22Rv1 (cell line): ENCODE data around the gene GHRHR.

ENCODE experiments used
- ZFX ChIP-seq: fragments of 450-650 bp; IDR thresholded peaks from 2 replicates; pipeline ENCODE4 v1.6.1; 2017; ENCODE audit warnings: antibody characterized with exemption, borderline replicate concordance
- TF ChIP-seq, protein P1 (sequence below): fragments of 450-650 bp; IDR thresholded peaks from 2 replicates; pipeline ENCODE4 v1.5.1; 2017; ENCODE audit warnings: mild to moderate bottlenecking

DNA sequence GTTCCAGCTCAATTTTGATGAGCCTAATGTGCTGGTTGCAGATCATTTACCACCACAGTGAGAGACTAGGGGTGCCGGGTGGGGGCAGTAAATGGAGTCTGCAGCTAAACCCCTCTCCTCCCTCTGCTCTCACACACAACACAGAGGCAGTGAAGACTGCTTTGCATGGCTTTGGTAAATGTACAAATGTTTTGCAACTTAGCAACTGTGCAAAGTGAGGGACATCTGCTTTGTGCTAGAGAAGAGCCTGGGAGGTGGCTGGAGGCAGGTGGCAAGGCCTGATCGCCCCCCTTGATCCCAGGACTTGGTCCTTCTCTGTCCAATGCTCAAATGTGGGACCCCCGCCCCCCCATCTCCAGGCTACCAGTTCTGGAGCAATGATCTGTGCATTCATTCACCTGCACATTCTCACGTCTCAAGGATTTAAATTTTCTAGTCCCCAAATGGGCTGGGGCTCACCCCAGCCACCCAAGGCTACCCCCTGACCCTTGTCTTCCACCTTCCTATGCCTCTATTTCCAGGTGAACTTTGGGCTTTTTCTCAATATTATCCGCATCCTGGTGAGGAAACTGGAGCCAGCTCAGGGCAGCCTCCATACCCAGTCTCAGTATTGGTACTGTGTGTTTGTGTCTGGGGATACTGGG is 11.6 kb downstream of the GHRHR start:
- TF ChIP-seq, protein P1, sequence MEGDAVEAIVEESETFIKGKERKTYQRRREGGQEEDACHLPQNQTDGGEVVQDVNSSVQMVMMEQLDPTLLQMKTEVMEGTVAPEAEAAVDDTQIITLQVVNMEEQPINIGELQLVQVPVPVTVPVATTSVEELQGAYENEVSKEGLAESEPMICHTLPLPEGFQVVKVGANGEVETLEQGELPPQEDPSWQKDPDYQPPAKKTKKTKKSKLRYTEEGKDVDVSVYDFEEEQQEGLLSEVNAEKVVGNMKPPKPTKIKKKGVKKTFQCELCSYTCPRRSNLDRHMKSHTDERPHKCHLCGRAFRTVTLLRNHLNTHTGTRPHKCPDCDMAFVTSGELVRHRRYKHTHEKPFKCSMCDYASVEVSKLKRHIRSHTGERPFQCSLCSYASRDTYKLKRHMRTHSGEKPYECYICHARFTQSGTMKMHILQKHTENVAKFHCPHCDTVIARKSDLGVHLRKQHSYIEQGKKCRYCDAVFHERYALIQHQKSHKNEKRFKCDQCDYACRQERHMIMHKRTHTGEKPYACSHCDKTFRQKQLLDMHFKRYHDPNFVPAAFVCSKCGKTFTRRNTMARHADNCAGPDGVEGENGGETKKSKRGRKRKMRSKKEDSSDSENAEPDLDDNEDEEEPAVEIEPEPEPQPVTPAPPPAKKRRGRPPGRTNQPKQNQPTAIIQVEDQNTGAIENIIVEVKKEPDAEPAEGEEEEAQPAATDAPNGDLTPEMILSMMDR: no peak
- no peak for TF ChIP-seq ZFX
